Stromal cell of bone marrow (primary cell): Measurements from ENCODE around the gene EFHC1.
"Not testable (repeated sequence)": the region's sequence is repeated elsewhere in the genome, so short reads cannot be mapped to it uniquely, and the experiment has no call there.

ENCODE experiments used
- DNase-seq: peaks from one replicate; pipeline ENCODE4 v3.0.0-alpha.2; 2012; ENCODE audit warnings: low read depth

EFHC1 gene

GRCh38 chr6:52419809-52420667, at the start of gene EFHC1:
TSS of gene EFHC1 (plus strand) at chr6:52420342. CDS start at chr6:52420411, 69 bp downstream.
- peak; percentile 94 for DNase-seq

GRCh38 chr6:52371656-52372191, 48.4 kb upstream of the EFHC1 start:
- no peak for DNase-seq

GRCh38 chr6:52373151-52373690, 46.9 kb upstream of the EFHC1 start:
- no peak for DNase-seq

GRCh38 chr6:52374247-52374646, 45.9 kb upstream of the EFHC1 start:
- DNase-seq = no peak

GRCh38 chr6:52375780-52376556, 44.2 kb upstream of the EFHC1 start:
- no peak for DNase-seq

GRCh38 chr6:52376763-52377162, 43.4 kb upstream of the EFHC1 start:
- DNase-seq = no peak

- no peak for DNase-seq
These were observed 42.5 kb upstream of the EFHC1 start for GRCh38 chr6:52377538-52378221.

GRCh38 chr6:52381249-52381648, 38.9 kb upstream of the EFHC1 start:
- DNase-seq = no peak

- DNase-seq = no peak
These were observed 35.9 kb upstream of the EFHC1 start for GRCh38 chr6:52384145-52384766.

GRCh38 chr6:52385074-52385473, 35.1 kb upstream of the EFHC1 start:
- DNase-seq = no peak

GRCh38 chr6:52388119-52388518, 32.0 kb upstream of the EFHC1 start:
- DNase-seq = not testable (repeated sequence)

GRCh38 chr6:52388790-52389189, 31.4 kb upstream of the EFHC1 start:
- no peak for DNase-seq

- no peak for DNase-seq
These were observed 30.9 kb upstream of the EFHC1 start for GRCh38 chr6:52389264-52389625.

GRCh38 chr6:52389626-52390360, 30.3 kb upstream of the EFHC1 start:
- DNase-seq = no peak

GRCh38 chr6:52390361-52390727, 29.8 kb upstream of the EFHC1 start:
- no peak for DNase-seq

- DNase-seq = no peak
These were observed 28.5 kb upstream of the EFHC1 start for GRCh38 chr6:52391599-52391998.

GRCh38 chr6:52392944-52393343, 27.2 kb upstream of the EFHC1 start:
- peak; percentile 48 for DNase-seq

- no peak for DNase-seq
These were observed 26.4 kb upstream of the EFHC1 start for GRCh38 chr6:52393780-52394179.

GRCh38 chr6:52394251-52394666, 25.9 kb upstream of the EFHC1 start:
- no peak for DNase-seq

- DNase-seq = no peak
These were observed 24.2 kb upstream of the EFHC1 start for GRCh38 chr6:52395969-52396368.
